WTC11 (cell line): ENCODE results near the gene CEP120. TPM values are rescaled to one million over a fixed set of nuclear protein-coding genes. Genes with fewer than 3 reads are reported as not detected.
A peak's percentile ranks its signal among the peaks of the same experiment; 100 is the strongest.

Source experiments
- CDX4 ChIP-seq: fragments of 250-450 bp; sonication (Bioruptor Pico); IDR thresholded peaks from 2 replicates; pipeline ENCODE4 v1.9.0; 2021; ENCODE audit warnings: moderate library complexity, mild to moderate bottlenecking, inconsistent platforms, borderline replicate concordance
- CREB1 ChIP-seq: sonication (generic); formaldehyde crosslinking; IDR thresholded peaks from 2 replicates; pipeline ENCODE4 v1.8.0; 2023; ENCODE audit warnings: mild to moderate bottlenecking, missing genetic modification reagents
- E2F4 ChIP-seq: sonication (generic); formaldehyde crosslinking; IDR thresholded peaks from 2 replicates; pipeline ENCODE4 v1.8.1; 2022; ENCODE audit warnings: low read depth, mild to moderate bottlenecking, moderate library complexity, missing genetic modification reagents, borderline replicate concordance
- ELF4 ChIP-seq: sonication (generic); formaldehyde crosslinking; IDR thresholded peaks from 2 replicates; pipeline ENCODE4 v1.8.1; 2022; ENCODE audit warnings: low read depth, mild to moderate bottlenecking, moderate library complexity, missing genetic modification reagents
- EMX1 ChIP-seq: fragments of 250-450 bp; sonication (Bioruptor Pico); IDR thresholded peaks from 2 replicates; pipeline ENCODE4 v1.8.0; 2021; ENCODE audit warnings: mild to moderate bottlenecking
- FOXJ3 ChIP-seq: sonication (generic); formaldehyde crosslinking; IDR thresholded peaks from 2 replicates; pipeline ENCODE4 v1.9.0; 2021; ENCODE audit warnings: missing genetic modification reagents, mild to moderate bottlenecking, borderline replicate concordance
- GABPB1 ChIP-seq: sonication (generic); formaldehyde crosslinking; IDR thresholded peaks from 2 replicates; pipeline ENCODE4 v1.8.1; 2023; ENCODE audit warnings: mild to moderate bottlenecking, missing genetic modification reagents
- KAT7 ChIP-seq: sonication (generic); formaldehyde crosslinking; IDR thresholded peaks from 2 replicates; pipeline ENCODE4 v1.8.1; 2023; ENCODE audit warnings: missing genetic modification reagents, mild to moderate bottlenecking, borderline replicate concordance
- NR2C2 ChIP-seq: sonication (generic); formaldehyde crosslinking; IDR thresholded peaks from 2 replicates; pipeline ENCODE4 v1.8.0; 2022; ENCODE audit warnings: mild to moderate bottlenecking, missing genetic modification reagents
- SMAD4 ChIP-seq: sonication (generic); formaldehyde crosslinking; IDR thresholded peaks from 2 replicates; pipeline ENCODE4 v1.8.0; 2022; ENCODE audit warnings: mild to moderate bottlenecking, missing genetic modification reagents
- STAT6 ChIP-seq: sonication (generic); formaldehyde crosslinking; conservative IDR thresholded peaks from 2 replicates; pipeline ENCODE4 v1.8.1; 2023; ENCODE audit warnings: mild to moderate bottlenecking, low read depth, missing genetic modification reagents, moderate library complexity
- TEAD1 ChIP-seq: sonication (generic); formaldehyde crosslinking; IDR thresholded peaks from 2 replicates; pipeline ENCODE4 v1.8.0; 2022; ENCODE audit warnings: mild to moderate bottlenecking, missing genetic modification reagents
- TEAD4 ChIP-seq: sonication (generic); formaldehyde crosslinking; IDR thresholded peaks from 2 replicates; pipeline ENCODE4 v1.8.0; 2022; ENCODE audit warnings: mild to moderate bottlenecking, missing genetic modification reagents
- TP53 ChIP-seq: sonication (generic); formaldehyde crosslinking; IDR thresholded peaks from 2 replicates; pipeline ENCODE4 v1.8.1; 2023; ENCODE audit warnings: mild to moderate bottlenecking, missing genetic modification reagents
- ZNF121 ChIP-seq: sonication (generic); formaldehyde crosslinking; IDR thresholded peaks from 2 replicates; pipeline ENCODE4 v1.8.0; 2023; ENCODE audit warnings: missing genetic modification reagents
- ZNF263 ChIP-seq: sonication (generic); formaldehyde crosslinking; IDR thresholded peaks from 2 replicates; pipeline ENCODE4 v1.8.1; 2022; ENCODE audit warnings: low read depth, mild to moderate bottlenecking, moderate library complexity, missing genetic modification reagents
- ZNF317 ChIP-seq: sonication (generic); formaldehyde crosslinking; IDR thresholded peaks from 2 replicates; pipeline ENCODE4 v1.8.1; 2023; ENCODE audit warnings: low read depth, mild to moderate bottlenecking, moderate library complexity, missing genetic modification reagents, borderline replicate concordance
- ZSCAN18 ChIP-seq: fragments of 250-450 bp; sonication (Bioruptor Pico); IDR thresholded peaks from 2 replicates; pipeline ENCODE4 v2.1.2; 2022; ENCODE audit warnings: mild to moderate bottlenecking, moderate library complexity
- total RNA-seq: library from RNA; stranded (reverse); gene quantifications from 3 replicates; pipeline ENCODE4 v1.2.3, GENCODE V29; 2021
- TF ChIP-seq, protein P1 (sequence below): fragments of 250-450 bp; sonication (Bioruptor Pico); IDR thresholded peaks from 2 replicates; pipeline ENCODE4 v1.9.0; 2021; ENCODE audit warnings: mild to moderate bottlenecking
- TF ChIP-seq, protein P2 (sequence below): sonication (generic); formaldehyde crosslinking; IDR thresholded peaks from 2 replicates; pipeline ENCODE4 v1.8.0; 2022; ENCODE audit warnings: missing genetic modification reagents
- TF ChIP-seq, protein P3 (sequence below): sonication (generic); formaldehyde crosslinking; IDR thresholded peaks from 2 replicates; pipeline ENCODE4 v1.8.0; 2023; ENCODE audit warnings: missing genetic modification reagents, mild to moderate bottlenecking, borderline replicate concordance

CEP120 gene
- total RNA-seq, 1 experiment from 2014 or later: 15.2 TPM

DNA sequence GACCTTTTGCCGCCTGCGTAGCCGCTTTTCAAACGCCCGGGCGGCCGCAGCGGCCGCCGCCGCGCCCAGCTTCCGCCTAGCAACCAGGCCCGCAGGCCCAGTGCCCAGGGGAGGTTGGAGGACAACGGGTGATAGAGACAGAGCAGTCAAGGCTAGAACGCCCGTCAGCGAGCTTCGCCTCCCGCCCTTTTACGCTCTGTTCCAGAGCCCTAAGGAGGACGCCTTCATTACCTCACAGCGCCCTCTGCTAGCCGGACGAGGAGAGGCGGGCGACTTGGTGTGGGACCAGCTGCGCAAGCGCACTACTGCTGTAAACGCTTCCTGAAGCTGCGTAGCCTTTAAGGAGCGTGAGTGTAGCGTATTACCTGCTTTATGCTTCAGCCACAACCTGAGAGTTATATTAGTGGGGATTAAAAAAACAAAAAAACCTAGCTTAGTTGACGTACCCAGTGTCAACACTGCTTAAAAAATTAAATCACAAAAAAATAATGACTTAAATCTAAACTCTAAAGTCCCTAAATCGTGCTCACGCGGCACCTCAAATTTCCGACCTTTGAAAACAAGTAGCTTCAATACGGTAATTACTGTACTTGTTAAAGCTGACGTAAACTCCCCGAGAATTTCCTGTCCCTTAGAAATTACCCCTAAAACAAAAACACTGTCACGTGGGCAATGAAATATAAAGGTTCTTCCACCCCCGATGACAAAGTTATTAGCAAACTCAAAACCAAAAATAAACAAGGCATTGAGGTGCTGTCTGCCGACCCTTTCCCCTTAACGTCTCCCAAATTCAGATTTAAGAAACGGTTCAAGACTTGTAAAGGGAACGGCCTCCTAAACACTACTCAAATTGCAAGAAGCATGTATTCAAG, at the start of gene CEP120 (continued):
- TF ChIP-seq STAT6 (CRISPR knock-in tag) (no peak), SMAD4 (CRISPR knock-in tag) (no peak), TP53 (CRISPR knock-in tag) (no peak), ZNF317 (CRISPR knock-in tag) (no peak), GABPB1 (CRISPR knock-in tag) (peak; percentile 68), ELF4 (no peak), ZNF121 (CRISPR knock-in tag) (no peak), KAT7 (CRISPR knock-in tag) (no peak), NR2C2 (CRISPR knock-in tag) (no peak), TEAD1 (CRISPR knock-in tag) (peak; percentile 60; the same call in 1 of the 2 replicates), ZNF263 (no peak), CREB1 (CRISPR knock-in tag) (no peak), CDX4 (CRISPR knock-in tag) (no peak), EMX1 (CRISPR knock-in tag) (no peak), E2F4 (CRISPR knock-in tag) (no peak), ZSCAN18 (no peak), FOXJ3 (CRISPR knock-in tag) (no peak), TEAD4 (no peak)
- TF ChIP-seq, protein P1, sequence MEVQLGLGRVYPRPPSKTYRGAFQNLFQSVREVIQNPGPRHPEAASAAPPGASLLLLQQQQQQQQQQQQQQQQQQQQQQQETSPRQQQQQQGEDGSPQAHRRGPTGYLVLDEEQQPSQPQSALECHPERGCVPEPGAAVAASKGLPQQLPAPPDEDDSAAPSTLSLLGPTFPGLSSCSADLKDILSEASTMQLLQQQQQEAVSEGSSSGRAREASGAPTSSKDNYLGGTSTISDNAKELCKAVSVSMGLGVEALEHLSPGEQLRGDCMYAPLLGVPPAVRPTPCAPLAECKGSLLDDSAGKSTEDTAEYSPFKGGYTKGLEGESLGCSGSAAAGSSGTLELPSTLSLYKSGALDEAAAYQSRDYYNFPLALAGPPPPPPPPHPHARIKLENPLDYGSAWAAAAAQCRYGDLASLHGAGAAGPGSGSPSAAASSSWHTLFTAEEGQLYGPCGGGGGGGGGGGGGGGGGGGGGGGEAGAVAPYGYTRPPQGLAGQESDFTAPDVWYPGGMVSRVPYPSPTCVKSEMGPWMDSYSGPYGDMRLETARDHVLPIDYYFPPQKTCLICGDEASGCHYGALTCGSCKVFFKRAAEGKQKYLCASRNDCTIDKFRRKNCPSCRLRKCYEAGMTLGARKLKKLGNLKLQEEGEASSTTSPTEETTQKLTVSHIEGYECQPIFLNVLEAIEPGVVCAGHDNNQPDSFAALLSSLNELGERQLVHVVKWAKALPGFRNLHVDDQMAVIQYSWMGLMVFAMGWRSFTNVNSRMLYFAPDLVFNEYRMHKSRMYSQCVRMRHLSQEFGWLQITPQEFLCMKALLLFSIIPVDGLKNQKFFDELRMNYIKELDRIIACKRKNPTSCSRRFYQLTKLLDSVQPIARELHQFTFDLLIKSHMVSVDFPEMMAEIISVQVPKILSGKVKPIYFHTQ: no peak
- TF ChIP-seq, protein P2, sequence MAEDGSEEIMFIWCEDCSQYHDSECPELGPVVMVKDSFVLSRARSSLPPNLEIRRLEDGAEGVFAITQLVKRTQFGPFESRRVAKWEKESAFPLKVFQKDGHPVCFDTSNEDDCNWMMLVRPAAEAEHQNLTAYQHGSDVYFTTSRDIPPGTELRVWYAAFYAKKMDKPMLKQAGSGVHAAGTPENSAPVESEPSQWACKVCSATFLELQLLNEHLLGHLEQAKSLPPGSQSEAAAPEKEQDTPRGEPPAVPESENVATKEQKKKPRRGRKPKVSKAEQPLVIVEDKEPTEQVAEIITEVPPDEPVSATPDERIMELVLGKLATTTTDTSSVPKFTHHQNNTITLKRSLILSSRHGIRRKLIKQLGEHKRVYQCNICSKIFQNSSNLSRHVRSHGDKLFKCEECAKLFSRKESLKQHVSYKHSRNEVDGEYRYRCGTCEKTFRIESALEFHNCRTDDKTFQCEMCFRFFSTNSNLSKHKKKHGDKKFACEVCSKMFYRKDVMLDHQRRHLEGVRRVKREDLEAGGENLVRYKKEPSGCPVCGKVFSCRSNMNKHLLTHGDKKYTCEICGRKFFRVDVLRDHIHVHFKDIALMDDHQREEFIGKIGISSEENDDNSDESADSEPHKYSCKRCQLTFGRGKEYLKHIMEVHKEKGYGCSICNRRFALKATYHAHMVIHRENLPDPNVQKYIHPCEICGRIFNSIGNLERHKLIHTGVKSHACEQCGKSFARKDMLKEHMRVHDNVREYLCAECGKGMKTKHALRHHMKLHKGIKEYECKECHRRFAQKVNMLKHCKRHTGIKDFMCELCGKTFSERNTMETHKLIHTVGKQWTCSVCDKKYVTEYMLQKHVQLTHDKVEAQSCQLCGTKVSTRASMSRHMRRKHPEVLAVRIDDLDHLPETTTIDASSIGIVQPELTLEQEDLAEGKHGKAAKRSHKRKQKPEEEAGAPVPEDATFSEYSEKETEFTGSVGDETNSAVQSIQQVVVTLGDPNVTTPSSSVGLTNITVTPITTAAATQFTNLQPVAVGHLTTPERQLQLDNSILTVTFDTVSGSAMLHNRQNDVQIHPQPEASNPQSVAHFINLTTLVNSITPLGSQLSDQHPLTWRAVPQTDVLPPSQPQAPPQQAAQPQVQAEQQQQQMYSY: no peak
- TF ChIP-seq, protein P3, sequence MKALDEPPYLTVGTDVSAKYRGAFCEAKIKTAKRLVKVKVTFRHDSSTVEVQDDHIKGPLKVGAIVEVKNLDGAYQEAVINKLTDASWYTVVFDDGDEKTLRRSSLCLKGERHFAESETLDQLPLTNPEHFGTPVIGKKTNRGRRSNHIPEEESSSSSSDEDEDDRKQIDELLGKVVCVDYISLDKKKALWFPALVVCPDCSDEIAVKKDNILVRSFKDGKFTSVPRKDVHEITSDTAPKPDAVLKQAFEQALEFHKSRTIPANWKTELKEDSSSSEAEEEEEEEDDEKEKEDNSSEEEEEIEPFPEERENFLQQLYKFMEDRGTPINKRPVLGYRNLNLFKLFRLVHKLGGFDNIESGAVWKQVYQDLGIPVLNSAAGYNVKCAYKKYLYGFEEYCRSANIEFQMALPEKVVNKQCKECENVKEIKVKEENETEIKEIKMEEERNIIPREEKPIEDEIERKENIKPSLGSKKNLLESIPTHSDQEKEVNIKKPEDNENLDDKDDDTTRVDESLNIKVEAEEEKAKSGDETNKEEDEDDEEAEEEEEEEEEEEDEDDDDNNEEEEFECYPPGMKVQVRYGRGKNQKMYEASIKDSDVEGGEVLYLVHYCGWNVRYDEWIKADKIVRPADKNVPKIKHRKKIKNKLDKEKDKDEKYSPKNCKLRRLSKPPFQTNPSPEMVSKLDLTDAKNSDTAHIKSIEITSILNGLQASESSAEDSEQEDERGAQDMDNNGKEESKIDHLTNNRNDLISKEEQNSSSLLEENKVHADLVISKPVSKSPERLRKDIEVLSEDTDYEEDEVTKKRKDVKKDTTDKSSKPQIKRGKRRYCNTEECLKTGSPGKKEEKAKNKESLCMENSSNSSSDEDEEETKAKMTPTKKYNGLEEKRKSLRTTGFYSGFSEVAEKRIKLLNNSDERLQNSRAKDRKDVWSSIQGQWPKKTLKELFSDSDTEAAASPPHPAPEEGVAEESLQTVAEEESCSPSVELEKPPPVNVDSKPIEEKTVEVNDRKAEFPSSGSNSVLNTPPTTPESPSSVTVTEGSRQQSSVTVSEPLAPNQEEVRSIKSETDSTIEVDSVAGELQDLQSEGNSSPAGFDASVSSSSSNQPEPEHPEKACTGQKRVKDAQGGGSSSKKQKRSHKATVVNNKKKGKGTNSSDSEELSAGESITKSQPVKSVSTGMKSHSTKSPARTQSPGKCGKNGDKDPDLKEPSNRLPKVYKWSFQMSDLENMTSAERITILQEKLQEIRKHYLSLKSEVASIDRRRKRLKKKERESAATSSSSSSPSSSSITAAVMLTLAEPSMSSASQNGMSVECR (CRISPR knock-in tag): no peak; the same call in 1 of the 2 replicates
